GM23338 (cell line): ENCODE results near the gene RYR2. TPM values are rescaled to one million over a fixed set of nuclear protein-coding genes. Genes with fewer than 3 reads are reported as not detected.

Experiments used
- ATAC-seq: fragments of 200-7000 bp; cut with Tn5 transposase; 3 replicates; pipeline ENCODE4 v1.9.1; 2020
- DNase-seq: peaks from one replicate; pipeline ENCODE4 v3.0.0-alpha.2; 2015; ENCODE audit warnings: low spot score
- H2AFZ ChIP-seq: fragments of 200-600 bp; sonication (generic); 2 replicates; pipeline ENCODE4 v1.8.0; 2016; ENCODE audit warnings: antibody characterized with exemption, mild to moderate bottlenecking, moderate library complexity
- H3F3A ChIP-seq: fragments of 200-600 bp; sonication (generic); replicated peaks from 2 replicates; pipeline ENCODE4 v1.8.0; 2017; ENCODE audit warnings: antibody characterized with exemption, mixed run types, low read depth
- H3K27ac ChIP-seq: fragments of 200-600 bp; sonication (generic); 2 replicates; pipeline ENCODE4 v1.6.1; 2016; ENCODE audit warnings: low read depth
- H3K27me3 ChIP-seq: fragments of 200-600 bp; sonication (generic); 2 replicates; pipeline ENCODE4 v1.8.0; 2016; ENCODE audit warnings: mild to moderate bottlenecking, mixed run types, moderate library complexity; ENCODE audit not compliant: insufficient read depth
- H3K36me3 ChIP-seq: fragments of 200-600 bp; sonication (generic); 2 replicates; pipeline ENCODE4 v1.8.0; 2016; ENCODE audit warnings: mild to moderate bottlenecking; ENCODE audit not compliant: insufficient read depth
- H3K4me1 ChIP-seq: fragments of 200-600 bp; sonication (generic); 2 replicates; pipeline ENCODE4 v1.8.0; 2016; ENCODE audit warnings: mild to moderate bottlenecking, moderate library complexity; ENCODE audit not compliant: insufficient read depth
- H3K4me2 ChIP-seq: fragments of 200-600 bp; sonication (generic); 2 replicates; pipeline ENCODE4 v1.7.1; 2017; ENCODE audit warnings: mixed run types
- H3K4me3 ChIP-seq: fragments of 200-600 bp; sonication (generic); 2 replicates; pipeline ENCODE4 v1.6.1; 2016; ENCODE audit warnings: mixed run types
- H3K79me2 ChIP-seq: fragments of 200-600 bp; sonication (generic); replicated peaks from 2 replicates; pipeline ENCODE4 v1.8.0; 2017; ENCODE audit warnings: mild to moderate bottlenecking; ENCODE audit not compliant: insufficient read depth
- H3K9me2 ChIP-seq: fragments of 200-600 bp; sonication (generic); 2 replicates; pipeline ENCODE4 v1.8.0; 2017; ENCODE audit not compliant: insufficient read depth
- H4K20me1 ChIP-seq: fragments of 200-600 bp; sonication (generic); replicated peaks from 2 replicates; pipeline ENCODE4 v1.8.0; 2017; ENCODE audit warnings: mild to moderate bottlenecking; ENCODE audit not compliant: insufficient read depth
- H3K27ac Mint-ChIP-seq: 2 replicates; pipeline ENCODE4 v1.8.0; 2020; ENCODE audit warnings: inconsistent platforms, mild to moderate bottlenecking, moderate library complexity, mixed read lengths
- H3K27me3 Mint-ChIP-seq: 3 replicates; pipeline ENCODE4 v1.8.0; 2022; ENCODE audit warnings: low read depth, mild to moderate bottlenecking, moderate library complexity, mixed read lengths, inconsistent platforms; ENCODE audit not compliant: insufficient read depth, poor library complexity
- H3K36me3 Mint-ChIP-seq: 3 replicates; pipeline ENCODE4 v1.8.0; 2021; ENCODE audit warnings: low read depth, mild to moderate bottlenecking, inconsistent platforms, moderate library complexity, mixed read lengths
- H3K4me1 Mint-ChIP-seq: 3 replicates; pipeline ENCODE4 v1.8.0; 2020; ENCODE audit warnings: mild to moderate bottlenecking, inconsistent platforms, mixed read lengths
- H3K4me3 Mint-ChIP-seq: 3 replicates; pipeline ENCODE4 v1.8.0; 2021; ENCODE audit warnings: moderate library complexity, mild to moderate bottlenecking, inconsistent platforms, mixed read lengths
- H3K9me3 Mint-ChIP-seq: 3 replicates; pipeline ENCODE4 v1.8.0; 2020; ENCODE audit warnings: moderate library complexity, mild to moderate bottlenecking, inconsistent platforms, mixed read lengths
- EZH2 ChIP-seq: fragments of 200-600 bp; sonication (generic); IDR thresholded peaks from one replicate; pipeline ENCODE4 v1.8.0; 2017; ENCODE audit warnings: antibody characterized with exemption, mild to moderate bottlenecking, low read depth; ENCODE audit not compliant: unreplicated experiment
- REST ChIP-seq: IDR thresholded peaks from one replicate; pipeline ENCODE4 v1.6.1; 2018; ENCODE audit warnings: antibody characterized with exemption; ENCODE audit not compliant: unreplicated experiment
- STAT1 ChIP-seq: IDR thresholded peaks from one replicate; pipeline ENCODE4 v1.6.1; 2016; ENCODE audit warnings: antibody characterized with exemption; ENCODE audit not compliant: unreplicated experiment
- ZNF331 ChIP-seq: fragments of 250-450 bp; sonication (Bioruptor Pico); IDR thresholded peaks from 2 replicates; pipeline ENCODE4 v1.5.0; 2020; ENCODE audit warnings: low read depth, mild to moderate bottlenecking, moderate library complexity
- ZNF462 ChIP-seq: fragments of 250-450 bp; sonication (Bioruptor Pico); IDR thresholded peaks from 2 replicates; pipeline ENCODE4 v1.5.0; 2020; ENCODE audit warnings: mild to moderate bottlenecking, moderate library complexity
- polyA plus RNA-seq: library from polyadenylated mRNA; unstranded; fragments of >200 nt; fragmentation: Nextera tagmentation; extraction: Ambion mirVana; gene quantifications from 2 replicates; pipeline ENCODE4 v1.2.1, GENCODE V29; 2016
- total RNA-seq: library from RNA; depleted of rRNA; stranded (reverse); fragments of >200 nt; shearing (Covaris generic); gene quantifications from 2 replicates; pipeline ENCODE4 v1.2.3, GENCODE V29; 2014

Gene RYR2
- total and polyA plus RNA-seq, 2 experiments from 2014 or later, result 8.9 to 10.0 TPM

- H3K27me3 Mint-ChIP-seq, result peaks cover 6% of the 10 kb centered on the region
- peaks cover 31% of the 10 kb centered on the region for H3K4me1 Mint-ChIP-seq
- Histone ChIP-seq H3K4me2 (no peak overlapping the region), H3K27me3 (no peaks in the 10 kb centered on the region), H3K79me2 (peaks cover 20% of the 10 kb centered on the region), H2AFZ (no peak overlapping the region), H4K20me1 (no peaks in the 10 kb centered on the region), H3K9me2 (peaks cover 13% of the 10 kb centered on the region), H3K36me3 (no peaks in the 10 kb centered on the region), H3K4me3 (no peak overlapping the region), H3K27ac (no peak overlapping the region; the same call in 1 of the 2 replicates), H3K4me1 (peaks cover 33% of the 10 kb centered on the region), H3F3A (no peaks in the 10 kb centered on the region)
- TF ChIP-seq EZH2 (no peak), ZNF462 (no peak), STAT1 (no peak), ZNF331 (no peak), REST (no peak)
- peaks cover 13% of the 10 kb centered on the region for H3K9me3 Mint-ChIP-seq
- H3K4me3 Mint-ChIP-seq, result no peak overlapping the region
- H3K27ac Mint-ChIP-seq, result no peak overlapping the region
- DNase-seq (no peak), ATAC-seq (no peak)
- H3K36me3 Mint-ChIP-seq, result peaks cover 29% of the 10 kb centered on the region
These were observed 199.1 kb downstream of the RYR2 start for GRCh38 chr1:237241038-237241437.
